GM10266 (cell line): ENCODE results near the gene OAS3.

ENCODE experiments used
- DNase-seq: peaks from one replicate; pipeline ENCODE4 v3.0.0; 2012; ENCODE audit errors: extremely low spot score
- TF ChIP-seq, protein P1 (sequence below): IDR thresholded peaks from 2 replicates; pipeline ENCODE4 v1.5.1; 2012; ENCODE audit warnings: mild to moderate bottlenecking, low read depth; ENCODE audit not compliant: control insufficient read depth, insufficient read depth; ENCODE audit errors: missing control alignments

OAS3 gene

DNA sequence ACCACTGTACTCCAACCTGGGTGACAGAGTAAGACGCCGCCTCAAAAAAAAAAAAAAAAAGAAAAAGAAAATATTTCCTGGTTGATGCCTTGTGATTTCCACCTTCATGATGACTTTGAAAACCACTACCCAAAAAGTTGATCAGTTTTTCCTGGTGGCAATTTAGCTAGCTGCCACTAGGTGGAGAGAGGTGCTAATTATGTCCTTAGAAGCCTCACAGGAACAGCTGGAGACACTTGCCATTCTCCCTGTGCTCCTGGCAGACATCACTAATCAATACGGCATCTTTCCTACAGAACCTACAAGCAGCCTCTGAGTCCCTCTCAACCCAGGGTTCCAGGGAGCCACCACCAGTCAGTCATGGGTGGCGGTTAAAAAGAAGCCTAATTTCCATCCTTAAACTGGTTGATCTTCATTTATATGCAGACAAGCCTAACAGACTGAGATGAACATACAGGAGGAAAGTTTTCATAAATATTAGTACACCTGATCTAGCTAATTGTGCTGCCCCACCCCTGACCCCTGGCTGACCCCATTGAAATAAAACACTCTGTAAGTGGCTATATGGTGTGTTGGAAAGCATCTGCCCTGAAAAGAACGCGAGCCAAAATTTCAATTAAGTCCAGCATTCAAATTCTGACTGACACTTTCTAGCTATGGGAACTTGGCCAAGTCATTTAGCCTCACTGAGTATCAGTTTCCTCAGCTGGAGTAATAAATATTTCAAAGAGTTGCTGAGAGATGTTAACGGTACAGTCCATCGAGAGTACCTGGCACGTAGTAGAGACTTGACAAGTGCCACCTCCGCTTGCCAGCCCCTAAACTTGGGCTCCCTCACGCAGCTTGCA, 37.8 kb upstream of the OAS3 start:
- TF ChIP-seq, protein P1, sequence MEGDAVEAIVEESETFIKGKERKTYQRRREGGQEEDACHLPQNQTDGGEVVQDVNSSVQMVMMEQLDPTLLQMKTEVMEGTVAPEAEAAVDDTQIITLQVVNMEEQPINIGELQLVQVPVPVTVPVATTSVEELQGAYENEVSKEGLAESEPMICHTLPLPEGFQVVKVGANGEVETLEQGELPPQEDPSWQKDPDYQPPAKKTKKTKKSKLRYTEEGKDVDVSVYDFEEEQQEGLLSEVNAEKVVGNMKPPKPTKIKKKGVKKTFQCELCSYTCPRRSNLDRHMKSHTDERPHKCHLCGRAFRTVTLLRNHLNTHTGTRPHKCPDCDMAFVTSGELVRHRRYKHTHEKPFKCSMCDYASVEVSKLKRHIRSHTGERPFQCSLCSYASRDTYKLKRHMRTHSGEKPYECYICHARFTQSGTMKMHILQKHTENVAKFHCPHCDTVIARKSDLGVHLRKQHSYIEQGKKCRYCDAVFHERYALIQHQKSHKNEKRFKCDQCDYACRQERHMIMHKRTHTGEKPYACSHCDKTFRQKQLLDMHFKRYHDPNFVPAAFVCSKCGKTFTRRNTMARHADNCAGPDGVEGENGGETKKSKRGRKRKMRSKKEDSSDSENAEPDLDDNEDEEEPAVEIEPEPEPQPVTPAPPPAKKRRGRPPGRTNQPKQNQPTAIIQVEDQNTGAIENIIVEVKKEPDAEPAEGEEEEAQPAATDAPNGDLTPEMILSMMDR: peak; percentile 79
- DNase-seq: peak; percentile 58

DNA sequence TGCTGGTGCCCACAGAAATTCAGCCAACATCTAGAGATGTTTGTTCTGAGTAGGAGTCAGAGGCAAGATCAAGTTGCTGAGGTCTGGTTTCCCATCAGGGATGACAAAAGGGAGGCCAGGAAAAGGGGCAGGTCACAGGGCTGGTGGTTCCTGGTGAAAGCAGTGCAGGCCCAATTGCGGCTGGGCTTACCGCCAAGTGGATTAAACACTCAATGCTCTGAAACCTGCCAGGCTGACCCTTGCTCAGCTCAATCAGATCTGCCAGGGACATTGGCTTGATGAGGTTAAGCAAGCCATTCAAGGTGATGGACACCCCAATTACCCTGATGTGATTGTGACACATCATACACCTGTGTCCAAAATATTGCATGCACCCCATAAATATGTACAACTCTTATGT, 37.0 kb upstream of the OAS3 start:
- DNase-seq: no peak
- TF ChIP-seq, protein P1: no peak

DNA sequence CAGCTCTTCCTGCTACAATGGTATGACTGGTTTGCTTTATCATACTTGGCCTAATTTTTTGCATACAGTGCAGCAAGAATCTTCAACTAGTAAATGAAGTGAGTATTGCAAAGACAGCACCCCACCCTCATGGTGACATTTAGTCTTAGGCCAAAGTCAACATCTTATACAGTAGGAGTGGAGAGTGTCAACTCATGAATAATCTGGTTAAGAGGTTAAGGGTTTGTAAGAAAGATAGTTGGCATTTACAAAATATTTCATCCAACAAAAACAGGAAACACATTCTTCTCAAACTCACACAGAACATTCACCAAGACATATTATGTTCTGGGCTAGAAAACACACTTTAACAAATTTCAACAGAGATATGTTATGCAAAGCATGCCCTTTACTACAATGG, 33.7 kb upstream of the OAS3 start:
- DNase-seq: no peak
- TF ChIP-seq, protein P1: no peak

DNA sequence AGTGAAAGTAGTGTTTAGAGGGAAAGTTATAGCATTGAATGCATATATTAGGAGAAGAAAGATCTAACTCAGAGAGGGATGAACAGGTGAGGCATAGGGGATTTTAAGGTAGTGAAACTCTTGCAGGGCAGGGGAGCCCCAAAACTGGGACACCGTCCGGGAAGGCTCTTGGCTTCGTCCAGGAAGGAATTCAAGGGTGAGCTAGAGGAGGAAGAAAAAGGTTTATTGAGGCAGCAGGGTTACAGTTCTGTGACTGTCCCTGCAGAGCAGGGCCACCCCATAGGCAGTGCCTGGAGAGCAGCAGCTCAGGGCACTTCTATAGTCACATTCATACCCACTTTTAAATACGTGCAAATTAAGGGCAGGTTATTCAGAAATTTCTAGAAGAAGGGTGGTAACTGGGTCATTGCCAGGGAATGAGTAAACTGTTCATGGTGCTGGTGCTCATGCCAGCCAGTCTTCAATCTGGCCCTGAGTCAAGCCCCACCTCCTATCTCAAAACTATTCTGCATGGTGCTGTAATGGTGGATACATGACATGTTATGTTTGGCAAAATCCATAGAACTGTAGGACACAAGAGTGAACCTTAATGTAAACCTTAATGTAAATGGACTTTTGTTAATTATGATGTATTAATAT, 32.7 kb upstream of the OAS3 start:
- TF ChIP-seq, protein P1: no peak
- no peak for DNase-seq

DNA sequence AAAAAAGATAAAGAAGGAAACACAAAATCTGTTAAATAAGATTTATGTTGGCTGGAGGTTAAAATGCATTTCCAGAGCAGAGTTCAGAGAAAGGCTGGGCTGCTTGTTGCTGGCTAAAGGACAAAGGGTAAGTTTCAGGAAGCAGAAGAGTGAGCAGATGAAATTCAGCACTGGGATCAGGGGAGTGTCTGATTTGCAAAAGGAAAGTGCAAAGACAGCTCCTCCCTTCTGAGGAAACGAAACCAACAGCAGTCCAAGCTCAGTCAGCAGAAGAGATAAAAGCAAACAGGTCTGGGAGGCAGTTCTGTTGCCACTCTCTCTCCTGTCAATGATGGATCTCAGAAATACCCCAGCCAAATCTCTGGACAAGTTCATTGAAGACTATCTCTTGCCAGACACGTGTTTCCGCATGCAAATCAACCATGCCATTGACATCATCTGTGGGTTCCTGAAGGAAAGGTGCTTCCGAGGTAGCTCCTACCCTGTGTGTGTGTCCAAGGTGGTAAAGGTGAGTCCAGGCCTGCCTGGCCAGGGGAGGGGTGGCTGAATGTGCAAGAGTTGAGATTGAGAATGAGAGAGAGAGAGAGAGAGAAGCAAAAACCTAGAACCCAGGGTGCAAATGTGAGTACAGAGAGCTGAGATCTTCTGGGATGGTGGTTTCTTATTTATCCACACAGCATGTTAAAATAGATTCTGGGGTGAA, 31.4 kb upstream of the OAS3 start, which contains the start of gene OAS1:
OAS1 (plus strand) TSS at position 251 of the 703 bp plus-strand sequence; CDS start at position 329, 78 bp downstream.
- TF ChIP-seq, protein P1: no peak
- DNase-seq: peak; percentile 66

DNA sequence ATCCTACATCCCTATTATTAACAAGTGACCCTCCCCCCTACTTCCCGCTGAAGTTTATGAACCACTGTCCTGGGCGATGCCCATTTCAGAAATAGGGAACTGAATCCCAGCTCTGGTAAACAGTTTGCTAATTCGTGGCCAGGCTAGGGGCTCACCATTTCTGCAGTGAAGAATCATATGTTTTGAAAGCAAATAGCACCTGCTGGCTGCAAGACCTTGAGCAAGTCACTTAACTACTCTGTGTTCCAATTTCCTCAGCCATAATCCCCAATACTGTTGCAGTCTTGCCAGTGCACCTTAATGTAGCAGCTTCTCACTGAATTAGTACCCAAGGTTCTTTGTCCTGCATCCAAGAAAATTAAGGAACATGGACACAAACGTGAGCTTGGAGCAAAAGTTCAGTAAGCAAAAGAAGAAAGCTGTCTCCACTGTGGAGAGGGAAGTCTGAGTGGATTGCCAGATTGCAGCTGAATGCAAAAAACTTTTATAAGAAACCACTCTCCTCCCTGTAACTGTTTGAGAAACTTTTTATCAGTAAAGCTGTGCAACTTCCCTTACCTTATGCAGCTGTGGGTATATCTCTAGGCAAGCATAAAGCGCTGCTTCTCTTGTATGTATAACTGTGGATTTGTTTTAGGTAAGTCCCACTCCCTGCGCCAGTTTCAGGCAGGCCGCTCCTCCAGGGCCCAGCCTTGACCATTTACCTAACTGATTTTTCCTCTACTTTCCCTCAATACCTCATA, 30.7 kb upstream of the OAS3 start:
- TF ChIP-seq, protein P1: peak; percentile 7
- DNase-seq: peak; percentile 31
